ENCODE results near the gene ZNF526.

DNA sequence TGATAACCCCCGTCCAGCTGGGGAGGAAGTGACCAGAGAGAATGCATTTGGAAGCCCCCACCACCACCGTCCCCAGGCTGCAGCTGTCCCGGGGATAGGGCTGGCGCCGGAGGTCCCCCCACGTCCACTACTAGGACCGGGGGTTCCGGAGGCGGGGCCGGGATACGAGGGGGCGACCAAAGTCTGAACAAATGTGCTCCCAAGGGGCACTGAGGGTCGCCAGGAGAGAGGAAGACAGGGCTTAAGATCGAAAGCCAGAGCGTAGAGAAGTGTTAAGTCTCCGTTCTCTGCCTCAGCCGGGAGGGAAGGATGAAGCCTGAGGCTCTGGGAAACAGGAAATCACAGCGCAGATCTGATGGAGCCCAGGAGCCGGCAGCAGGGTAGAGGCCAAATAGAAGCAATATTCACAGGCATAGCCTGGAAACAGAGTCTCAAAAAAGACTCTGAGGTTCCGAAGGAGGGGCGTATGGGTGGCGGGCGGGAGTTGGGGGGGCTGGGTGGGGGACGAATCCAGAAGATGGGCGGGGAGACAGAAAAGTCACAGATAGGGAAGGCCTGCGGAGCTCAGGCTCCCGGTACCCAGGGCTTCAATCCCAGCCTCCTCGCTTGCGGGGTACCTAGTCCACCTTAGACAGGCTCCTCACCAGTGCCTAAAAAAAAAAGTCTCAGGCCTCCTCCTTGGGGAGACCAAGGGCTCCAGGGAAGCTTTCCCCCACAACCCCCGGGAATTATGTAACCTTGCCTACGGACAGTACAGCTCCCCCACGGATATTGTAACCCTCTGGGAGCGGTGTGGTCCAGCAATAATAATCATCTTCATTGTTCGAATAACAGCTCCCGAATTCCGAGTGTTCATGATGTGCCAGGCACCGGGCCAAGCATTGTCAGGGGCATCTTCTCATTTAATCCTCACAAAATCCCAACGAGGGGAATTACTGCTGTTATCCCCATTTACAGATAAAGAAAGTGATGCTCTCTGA, 35.9 kb downstream of the ZNF526 start:
- TF ChIP-seq CTCF (IDR thresholded peaks at IDR 0.05; ENCODE audit: low read depth, low read length, missing input control), result no peak
- TF ChIP-seq RAD21 (IDR thresholded peaks at IDR 0.05), result no peak
- no peak for TF ChIP-seq MAX (IDR thresholded peaks at IDR 0.05)
- TF ChIP-seq JUND (IDR thresholded peaks at IDR 0.05), result no peak
- no peak for TF ChIP-seq GABPA (IDR thresholded peaks at IDR 0.05 in 1 of 2, conservative IDR thresholded peaks at IDR 0.05 in 1 of 2)
- TF ChIP-seq REST (IDR thresholded peaks at IDR 0.05), result no peak
- no peak for TF ChIP-seq YY1 (IDR thresholded peaks at IDR 0.05)
